Activated naive CD8-positive, alpha-beta T cell treated with anti-CD3 and anti-CD28 coated beads, Interleukin-2, amount 50 U/mL, for 16 hours (primary cell): ENCODE measurements around the gene CCDC12.
A peak's percentile ranks its signal among the peaks of the same experiment; 100 is the strongest.

Experiments used
- DNase-seq: peaks from one replicate; pipeline ENCODE4 v3.0.0-alpha.2; 2020; ENCODE audit warnings: low read depth, low spot score

CCDC12 gene

DNA sequence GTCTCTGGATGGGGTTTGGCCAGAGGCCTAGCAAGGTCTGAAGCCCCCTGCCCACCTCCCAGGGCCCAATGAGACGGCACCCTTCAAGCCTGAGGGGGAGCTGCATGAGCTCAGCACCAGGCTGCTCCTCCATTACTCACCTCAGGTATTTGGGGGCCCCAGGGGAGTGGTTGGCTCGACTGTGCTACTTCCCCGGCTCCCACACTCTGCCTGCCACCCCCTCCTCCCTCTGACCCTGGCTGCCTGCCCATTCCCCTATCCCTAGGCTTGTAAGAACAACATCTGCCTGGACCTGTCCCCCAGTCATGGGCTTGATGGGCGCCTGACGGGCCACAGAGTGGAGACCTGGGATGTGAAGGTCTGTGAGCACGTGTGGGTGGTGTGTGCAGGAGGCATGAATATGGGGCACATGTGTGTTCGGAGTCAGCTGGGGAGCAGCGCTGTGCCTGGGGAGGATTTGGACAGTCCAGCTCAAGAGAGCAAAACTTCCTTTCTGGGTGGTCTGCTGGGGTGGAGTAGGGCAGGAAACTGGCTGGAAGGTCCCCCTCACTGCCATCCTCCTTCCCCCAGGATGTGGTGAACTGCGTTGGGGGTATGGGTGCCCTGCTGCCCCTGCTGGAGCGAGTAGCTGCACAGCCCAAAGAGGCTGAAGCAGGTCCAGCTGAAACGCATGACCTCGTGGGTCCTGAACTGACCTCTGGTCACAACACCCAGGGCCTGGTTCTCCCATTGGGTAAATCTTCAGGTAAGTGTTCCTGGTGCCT is 20.3 kb upstream of the CCDC12 start:
- DNase-seq, result no peak

- no peak for DNase-seq
Measured at GRCh38 chr3:46995901-46996562, 19.5 kb upstream of the CCDC12 start.

DNA sequence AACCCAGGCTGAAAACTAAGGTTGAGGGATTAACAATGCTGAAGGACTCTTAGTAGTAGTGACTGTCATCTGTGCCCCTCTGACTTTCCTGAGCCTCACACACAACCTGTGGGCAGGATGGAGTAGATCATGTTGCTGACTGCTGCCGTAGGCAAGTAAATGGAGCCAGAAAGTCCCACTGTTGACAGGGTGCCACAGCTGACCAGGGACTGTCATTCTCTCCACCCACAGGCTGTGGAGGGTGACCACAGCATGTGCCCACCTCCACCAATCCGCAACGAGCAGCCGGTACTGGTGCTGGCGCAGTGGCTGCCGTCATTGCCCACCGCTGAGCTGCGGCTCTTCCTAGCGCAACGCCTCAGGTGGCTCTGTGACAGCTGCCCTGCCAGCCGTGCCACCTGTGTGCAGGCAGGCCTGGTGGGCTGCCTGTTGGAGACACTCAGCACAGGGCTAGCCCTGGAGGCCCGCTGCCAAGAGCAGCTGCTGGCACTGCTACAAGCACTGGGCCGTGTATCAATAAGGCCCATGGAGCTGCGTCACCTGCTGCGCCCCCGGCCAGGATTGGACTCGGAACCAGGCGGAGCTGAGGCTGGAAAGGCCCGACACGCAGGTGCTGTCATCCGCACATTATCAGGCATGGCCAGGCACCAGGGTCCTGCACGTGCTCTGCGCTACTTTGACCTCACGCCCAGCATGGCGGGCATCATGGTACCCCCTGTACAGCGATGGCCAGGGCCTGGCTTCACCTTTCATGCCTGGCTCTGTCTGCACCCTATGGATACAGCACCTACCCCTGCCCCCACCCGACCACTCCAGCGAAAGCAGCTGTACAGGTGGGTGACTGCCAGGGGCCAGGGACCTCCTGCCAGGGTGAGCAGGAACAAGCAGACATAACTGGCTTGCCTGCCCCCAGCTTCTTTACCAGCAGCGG is 18.5 kb upstream of the CCDC12 start:
- DNase-seq, result no peak

DNA sequence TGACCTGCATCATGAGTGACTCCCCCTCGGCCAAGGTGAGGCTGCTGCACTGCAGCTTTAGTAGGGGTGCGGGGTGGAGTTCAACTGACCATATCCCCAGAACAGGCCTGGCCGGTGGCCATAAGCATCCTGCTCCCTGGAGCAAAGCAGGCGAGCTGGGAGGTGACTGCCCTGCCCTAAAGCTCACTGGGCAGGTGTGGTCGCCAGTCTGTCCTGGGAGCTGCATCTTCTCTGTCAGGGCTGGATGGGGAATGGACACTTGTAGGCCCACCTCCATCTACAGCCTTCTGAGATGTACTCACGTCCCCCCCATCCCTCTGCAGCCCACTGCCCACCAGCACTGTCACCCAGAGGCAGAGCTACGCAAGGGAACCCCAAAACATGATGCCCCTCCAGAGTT is 17.4 kb upstream of the CCDC12 start:
- DNase-seq, result no peak

- no peak for DNase-seq
Measured at GRCh38 chr3:46993292-46993691, 16.7 kb upstream of the CCDC12 start.

DNA sequence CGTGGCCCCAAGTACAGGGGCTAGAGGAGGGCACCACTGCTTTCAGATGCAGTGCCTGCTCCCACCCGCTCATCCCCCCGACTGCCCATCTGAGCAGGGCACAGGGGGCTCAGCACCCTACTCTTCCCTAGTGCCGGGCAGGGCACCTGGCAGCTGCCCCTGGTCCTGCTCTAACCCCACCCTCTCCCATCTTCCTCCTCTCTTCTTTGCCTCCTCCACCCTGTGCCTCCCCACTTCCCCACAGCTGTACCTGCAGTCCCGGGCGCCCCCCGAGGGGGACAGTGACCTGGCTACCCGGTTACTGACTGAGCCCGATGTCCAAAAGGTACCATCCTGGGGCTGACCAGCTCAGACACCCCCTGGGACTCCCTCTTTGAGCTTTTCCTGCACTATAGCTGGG is 15.7 kb upstream of the CCDC12 start:
- DNase-seq, result no peak

- DNase-seq, result no peak
Measured at GRCh38 chr3:46991406-46992165, 15.0 kb upstream of the CCDC12 start.

DNA sequence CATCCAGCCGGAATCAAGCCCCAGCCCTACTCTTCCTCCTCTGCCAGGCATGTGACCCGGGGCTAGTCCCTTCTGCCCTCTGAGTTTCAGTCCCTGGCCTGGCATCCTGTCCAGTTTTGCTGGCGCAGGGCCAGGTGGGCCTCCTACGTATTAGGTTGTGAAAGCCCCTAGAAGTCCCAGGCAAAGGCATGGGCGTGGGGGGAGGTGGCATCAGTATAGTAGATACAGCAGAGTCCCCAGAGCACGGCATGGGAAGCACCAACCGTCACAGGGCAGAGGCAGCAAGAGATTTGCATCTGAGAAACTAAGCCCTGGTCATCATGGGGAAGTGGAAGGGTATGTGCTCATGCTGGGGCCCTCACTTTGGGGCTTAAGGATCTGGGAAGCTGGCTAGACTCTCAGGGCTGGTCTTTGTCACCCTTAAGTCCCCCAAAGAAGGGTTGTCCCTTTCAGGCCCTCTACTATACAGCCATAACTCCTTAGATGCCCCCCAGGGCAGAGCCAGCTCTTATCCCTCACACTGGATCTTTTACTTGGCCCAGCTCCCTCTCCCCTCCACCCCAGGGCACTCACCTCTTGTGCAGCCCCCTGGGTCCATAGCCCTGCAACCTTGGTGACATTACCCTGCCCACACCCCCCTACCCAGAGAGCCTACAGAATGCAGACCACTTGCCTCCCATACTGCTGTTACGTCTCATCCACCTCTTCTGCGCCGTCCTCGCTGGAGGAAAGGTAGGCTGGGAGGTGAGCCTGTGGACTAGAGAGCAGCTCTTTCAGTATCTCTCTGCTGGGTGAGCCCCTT is 14.2 kb upstream of the CCDC12 start:
- no peak for DNase-seq

GRCh38 chr3:46989146-46989810 is 12.7 kb upstream of the CCDC12 start:
- DNase-seq, result no peak

DNA sequence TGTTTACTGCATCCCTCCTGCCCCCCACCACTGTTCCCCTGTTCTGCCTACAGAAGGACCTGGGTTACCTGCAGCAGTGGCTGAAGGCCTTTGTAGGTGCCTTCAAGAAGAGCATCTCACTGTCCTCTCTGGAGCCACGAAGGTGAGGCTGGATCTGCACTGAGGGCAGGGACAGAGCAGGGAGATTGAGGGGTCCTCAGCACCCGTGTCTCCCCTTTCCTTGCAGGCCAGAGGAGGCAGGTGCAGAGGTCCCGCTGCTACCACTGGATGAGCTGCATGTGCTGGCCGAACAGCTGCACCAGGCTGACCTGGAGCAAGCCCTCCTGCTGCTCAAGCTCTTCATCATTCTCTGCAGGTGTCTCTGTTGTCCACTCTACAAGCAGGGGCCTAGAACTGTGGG is 12.1 kb upstream of the CCDC12 start:
- no peak for DNase-seq

DNA sequence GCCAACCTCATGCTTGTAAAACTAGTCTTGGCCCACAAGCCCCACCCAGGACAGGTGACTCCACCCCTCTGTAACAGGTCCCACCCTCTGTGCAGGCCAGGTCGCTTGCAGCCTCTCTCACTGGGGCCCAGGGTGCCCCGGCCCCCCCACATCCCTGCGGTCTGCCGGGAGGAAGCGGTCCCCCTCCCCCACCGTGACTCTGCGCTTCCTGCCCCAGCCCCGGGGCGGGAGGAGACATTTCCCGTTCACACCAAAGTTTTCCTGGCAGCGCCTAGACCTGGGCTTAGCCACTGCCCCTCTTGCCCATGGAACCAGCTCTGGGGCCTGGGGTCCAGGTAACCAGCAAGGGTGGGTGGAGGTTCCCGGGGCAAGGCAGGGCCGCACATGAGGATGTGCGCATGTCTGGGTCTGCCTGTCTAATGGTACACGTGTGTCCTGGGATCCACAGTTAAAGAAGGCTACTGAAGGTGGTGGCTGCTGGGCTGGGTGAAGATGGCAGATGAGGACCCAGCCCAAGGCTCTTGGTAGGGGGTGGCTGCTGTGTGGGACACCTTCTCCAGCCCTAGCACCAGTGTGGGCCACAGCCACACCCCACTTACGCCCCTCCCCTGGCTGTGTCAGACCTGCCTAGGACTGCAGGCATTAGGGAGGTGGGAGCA is 11.3 kb upstream of the CCDC12 start:
- DNase-seq, result peak; percentile 55

DNA sequence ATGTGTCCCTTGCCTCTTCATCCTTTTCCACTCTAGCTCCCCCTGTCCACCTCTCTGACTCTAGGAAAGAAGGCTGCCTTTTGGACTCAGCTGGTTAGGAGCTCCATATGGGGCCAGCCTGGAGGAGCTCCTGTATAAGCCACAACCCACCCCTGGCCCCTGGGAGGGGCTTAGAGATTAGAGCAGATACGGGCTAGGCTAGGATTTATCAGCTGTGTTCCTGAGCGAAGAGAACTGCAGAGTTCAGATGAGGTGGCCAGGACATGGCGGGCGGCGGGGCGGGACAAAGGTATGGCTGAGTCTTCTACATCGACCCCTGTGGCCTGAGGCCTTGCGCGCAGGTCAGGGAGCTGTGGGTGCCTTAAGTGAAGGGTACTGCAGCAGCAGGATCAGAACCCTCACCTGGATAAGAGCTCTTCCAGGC is 10.8 kb upstream of the CCDC12 start:
- no peak for DNase-seq

- DNase-seq, result no peak
Measured at GRCh38 chr3:46986782-46987310, 10.3 kb upstream of the CCDC12 start.

DNA sequence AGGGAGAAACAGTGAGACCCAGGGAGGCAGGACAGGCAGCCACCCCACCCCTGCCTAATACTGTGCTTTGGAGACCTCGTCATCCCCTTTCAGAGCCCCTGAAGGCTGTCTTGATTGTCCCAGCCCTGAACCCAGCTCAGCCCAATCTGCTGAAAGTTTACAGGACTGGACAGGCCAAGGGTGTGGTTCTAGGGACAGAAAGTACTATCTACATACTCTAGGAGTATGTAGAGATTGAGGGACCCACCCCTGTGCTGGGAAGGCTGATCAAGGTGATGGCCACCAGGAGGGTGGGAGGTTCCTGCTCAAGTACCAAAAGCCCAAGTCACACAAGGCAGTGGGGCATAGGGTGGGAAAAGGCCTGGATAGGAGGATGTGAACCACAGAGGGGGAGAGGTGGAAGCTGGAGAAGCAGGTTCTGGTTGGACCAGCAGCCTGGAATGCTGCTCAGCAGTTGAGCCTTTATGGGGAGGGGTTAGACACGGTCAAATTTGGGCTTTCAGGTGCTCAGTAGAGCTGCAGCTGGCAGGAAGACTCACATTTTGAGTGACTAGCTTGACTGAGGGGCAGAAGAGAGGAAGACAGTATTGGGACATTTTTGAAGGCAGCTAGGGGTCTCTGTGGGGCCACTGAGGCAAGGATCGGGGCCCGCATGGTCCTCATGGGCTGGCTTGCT is 9.6 kb upstream of the CCDC12 start:
- DNase-seq, result no peak

- no peak for DNase-seq
Measured at GRCh38 chr3:46985588-46985987, 9.0 kb upstream of the CCDC12 start.

DNA sequence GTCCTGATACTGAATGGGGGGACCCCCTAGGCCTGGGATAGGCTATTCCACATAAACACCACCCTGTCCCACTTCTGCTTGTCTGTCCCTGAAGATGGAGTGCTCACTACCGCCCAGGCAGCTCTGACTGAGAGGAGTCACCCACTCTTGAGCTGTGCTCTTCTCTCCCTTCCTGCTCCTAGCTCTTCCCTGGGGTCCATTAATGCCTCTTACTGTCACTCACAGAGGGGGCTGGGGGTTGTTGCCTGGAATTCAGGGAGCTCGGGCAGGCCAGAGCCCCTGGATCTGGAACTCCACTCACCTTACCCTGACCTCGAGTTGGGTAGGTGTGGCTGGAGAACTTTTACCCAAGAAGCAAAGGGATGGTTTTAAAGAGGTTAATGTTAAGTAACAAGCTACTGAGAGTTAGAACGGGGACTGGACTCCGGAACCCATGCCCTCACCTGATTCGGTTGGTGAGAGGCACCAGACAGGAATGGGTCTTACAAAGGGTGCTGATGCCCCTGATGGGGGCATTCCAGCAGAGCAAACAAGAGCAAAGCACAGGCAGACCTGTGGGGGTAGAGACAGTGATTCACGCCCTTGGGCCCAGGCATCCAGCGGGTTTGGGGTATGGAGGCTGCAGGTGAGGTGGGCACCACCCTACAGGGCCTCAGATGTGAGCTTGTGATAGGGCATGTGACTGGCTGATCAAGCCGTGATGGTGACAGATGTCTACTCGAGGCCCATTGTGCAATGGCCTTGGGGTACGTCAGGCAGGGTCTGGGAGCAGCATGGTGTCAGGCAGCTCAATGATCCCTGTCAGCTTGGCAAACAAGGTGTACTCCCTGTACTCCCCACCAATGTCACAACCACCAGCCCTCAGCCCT is 8.3 kb upstream of the CCDC12 start:
- no peak for DNase-seq

GRCh38 chr3:46982546-46982945 is 6.0 kb upstream of the CCDC12 start:
- no peak for DNase-seq

DNA sequence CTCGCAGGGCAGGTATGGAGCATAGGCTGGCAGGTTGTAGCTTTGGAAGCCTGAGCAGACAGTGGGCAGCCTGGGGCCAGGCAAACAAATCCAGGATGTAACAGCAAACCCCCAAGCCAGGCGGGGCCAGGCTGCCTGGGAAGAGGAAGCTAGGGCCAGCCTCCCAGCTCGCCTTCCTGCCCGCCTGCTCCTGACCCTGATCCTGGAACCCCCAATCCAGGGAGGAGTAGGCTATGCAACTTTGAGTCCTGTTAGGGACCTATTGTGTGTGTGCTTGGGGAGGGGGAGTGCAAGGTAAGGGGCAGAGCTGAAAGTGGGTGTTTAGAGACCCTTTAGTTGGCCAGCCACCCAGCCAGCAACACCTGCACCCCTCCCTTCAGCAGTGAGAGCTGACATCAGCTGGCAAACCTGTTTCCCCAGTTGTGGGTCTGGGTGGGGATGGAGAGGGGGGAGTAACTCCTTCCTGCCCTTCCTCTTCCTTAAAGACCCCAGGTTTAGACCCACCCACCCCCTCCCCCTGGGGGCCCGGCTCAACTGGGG is 5.5 kb upstream of the CCDC12 start:
- no peak for DNase-seq
